GM23338 (cell line): ENCODE data around the gene PLCG2. TPM values are rescaled to one million over a fixed set of nuclear protein-coding genes. Genes with fewer than 3 reads are reported as not detected.

Experiments used
- ATAC-seq: fragments of 200-7000 bp; cut with Tn5 transposase; 3 replicates; pipeline ENCODE4 v1.9.1; 2020
- DNase-seq: peaks from one replicate; pipeline ENCODE4 v3.0.0-alpha.2; 2015; ENCODE audit warnings: low spot score
- H2AFZ ChIP-seq: fragments of 200-600 bp; sonication (generic); 2 replicates; pipeline ENCODE4 v1.8.0; 2016; ENCODE audit warnings: antibody characterized with exemption, mild to moderate bottlenecking, moderate library complexity
- H3F3A ChIP-seq: fragments of 200-600 bp; sonication (generic); replicated peaks from 2 replicates; pipeline ENCODE4 v1.8.0; 2017; ENCODE audit warnings: antibody characterized with exemption, mixed run types, low read depth
- H3K27ac ChIP-seq: fragments of 200-600 bp; sonication (generic); 2 replicates; pipeline ENCODE4 v1.6.1; 2016; ENCODE audit warnings: low read depth
- H3K27me3 ChIP-seq: fragments of 200-600 bp; sonication (generic); 2 replicates; pipeline ENCODE4 v1.8.0; 2016; ENCODE audit warnings: mild to moderate bottlenecking, mixed run types, moderate library complexity; ENCODE audit not compliant: insufficient read depth
- H3K36me3 ChIP-seq: fragments of 200-600 bp; sonication (generic); 2 replicates; pipeline ENCODE4 v1.8.0; 2016; ENCODE audit warnings: mild to moderate bottlenecking; ENCODE audit not compliant: insufficient read depth
- H3K4me1 ChIP-seq: fragments of 200-600 bp; sonication (generic); 2 replicates; pipeline ENCODE4 v1.8.0; 2016; ENCODE audit warnings: mild to moderate bottlenecking, moderate library complexity; ENCODE audit not compliant: insufficient read depth
- H3K4me2 ChIP-seq: fragments of 200-600 bp; sonication (generic); 2 replicates; pipeline ENCODE4 v1.7.1; 2017; ENCODE audit warnings: mixed run types
- H3K4me3 ChIP-seq: fragments of 200-600 bp; sonication (generic); 2 replicates; pipeline ENCODE4 v1.6.1; 2016; ENCODE audit warnings: mixed run types
- H3K79me2 ChIP-seq: fragments of 200-600 bp; sonication (generic); replicated peaks from 2 replicates; pipeline ENCODE4 v1.8.0; 2017; ENCODE audit warnings: mild to moderate bottlenecking; ENCODE audit not compliant: insufficient read depth
- H3K9me2 ChIP-seq: fragments of 200-600 bp; sonication (generic); 2 replicates; pipeline ENCODE4 v1.8.0; 2017; ENCODE audit not compliant: insufficient read depth
- H4K20me1 ChIP-seq: fragments of 200-600 bp; sonication (generic); replicated peaks from 2 replicates; pipeline ENCODE4 v1.8.0; 2017; ENCODE audit warnings: mild to moderate bottlenecking; ENCODE audit not compliant: insufficient read depth
- H3K27ac Mint-ChIP-seq: 2 replicates; pipeline ENCODE4 v1.8.0; 2020; ENCODE audit warnings: inconsistent platforms, mild to moderate bottlenecking, moderate library complexity, mixed read lengths
- H3K27me3 Mint-ChIP-seq: 3 replicates; pipeline ENCODE4 v1.8.0; 2022; ENCODE audit warnings: low read depth, mild to moderate bottlenecking, moderate library complexity, mixed read lengths, inconsistent platforms; ENCODE audit not compliant: insufficient read depth, poor library complexity
- H3K36me3 Mint-ChIP-seq: 3 replicates; pipeline ENCODE4 v1.8.0; 2021; ENCODE audit warnings: low read depth, mild to moderate bottlenecking, inconsistent platforms, moderate library complexity, mixed read lengths
- H3K4me1 Mint-ChIP-seq: 3 replicates; pipeline ENCODE4 v1.8.0; 2020; ENCODE audit warnings: mild to moderate bottlenecking, inconsistent platforms, mixed read lengths
- H3K4me3 Mint-ChIP-seq: 3 replicates; pipeline ENCODE4 v1.8.0; 2021; ENCODE audit warnings: moderate library complexity, mild to moderate bottlenecking, inconsistent platforms, mixed read lengths
- H3K9me3 Mint-ChIP-seq: 3 replicates; pipeline ENCODE4 v1.8.0; 2020; ENCODE audit warnings: moderate library complexity, mild to moderate bottlenecking, inconsistent platforms, mixed read lengths
- CREB1 ChIP-seq: fragments of 250-450 bp; sonication (Bioruptor Pico); IDR thresholded peaks from 2 replicates; pipeline ENCODE4 v1.5.0; 2020; ENCODE audit warnings: low read depth, mild to moderate bottlenecking, moderate library complexity
- EZH2 ChIP-seq: fragments of 200-600 bp; sonication (generic); IDR thresholded peaks from one replicate; pipeline ENCODE4 v1.8.0; 2017; ENCODE audit warnings: antibody characterized with exemption, mild to moderate bottlenecking, low read depth; ENCODE audit not compliant: unreplicated experiment
- EZH2phosphoT487 ChIP-seq: fragments of 200-600 bp; sonication (generic); IDR thresholded peaks from one replicate; pipeline ENCODE4 v1.8.1; 2018; ENCODE audit warnings: antibody characterized with exemption; ENCODE audit not compliant: unreplicated experiment
- JUNB ChIP-seq: IDR thresholded peaks from one replicate; pipeline ENCODE4 v1.6.1; 2016; ENCODE audit warnings: antibody characterized with exemption; ENCODE audit not compliant: unreplicated experiment
- NANOG ChIP-seq: IDR thresholded peaks from 2 replicates; pipeline ENCODE4 v1.6.1; 2016; ENCODE audit warnings: antibody characterized with exemption, borderline replicate concordance
- POLR2AphosphoS5 ChIP-seq: IDR thresholded peaks from 2 replicates; pipeline ENCODE4 v1.6.1; 2016; ENCODE audit warnings: antibody characterized with exemption, low read depth
- STAT1 ChIP-seq: IDR thresholded peaks from one replicate; pipeline ENCODE4 v1.6.1; 2016; ENCODE audit warnings: antibody characterized with exemption; ENCODE audit not compliant: unreplicated experiment
- ZNF114 ChIP-seq: fragments of 250-450 bp; sonication (Bioruptor Pico); IDR thresholded peaks from 2 replicates; pipeline ENCODE4 v1.5.0; 2020; ENCODE audit warnings: mild to moderate bottlenecking, moderate library complexity
- ZNF331 ChIP-seq: fragments of 250-450 bp; sonication (Bioruptor Pico); IDR thresholded peaks from 2 replicates; pipeline ENCODE4 v1.5.0; 2020; ENCODE audit warnings: low read depth, mild to moderate bottlenecking, moderate library complexity
- polyA plus RNA-seq: library from polyadenylated mRNA; unstranded; fragments of >200 nt; fragmentation: Nextera tagmentation; extraction: Ambion mirVana; gene quantifications from 2 replicates; pipeline ENCODE4 v1.2.1, GENCODE V29; 2016
- total RNA-seq: library from RNA; depleted of rRNA; stranded (reverse); fragments of >200 nt; shearing (Covaris generic); gene quantifications from 2 replicates; pipeline ENCODE4 v1.2.3, GENCODE V29; 2014
- TF ChIP-seq, protein P1 (sequence below): IDR thresholded peaks from 2 replicates; pipeline ENCODE4 v1.6.1; 2016; ENCODE audit warnings: antibody characterized with exemption
- TF ChIP-seq, protein P2 (sequence below): IDR thresholded peaks from one replicate; pipeline ENCODE4 v1.6.1; 2018; ENCODE audit warnings: antibody characterized with exemption; ENCODE audit not compliant: unreplicated experiment
- TF ChIP-seq, protein P3 (sequence below): fragments of 250-450 bp; sonication (Bioruptor Pico); IDR thresholded peaks from 2 replicates; pipeline ENCODE4 v1.5.0; 2020; ENCODE audit warnings: mild to moderate bottlenecking, moderate library complexity
- TF ChIP-seq, protein P4 (sequence below), 2 experiments: fragments of 200-600 bp in 1 of 2; sonication (generic) in 1 of 2; conservative IDR thresholded peaks; 2 replicates each; pipeline versions ENCODE4 v1.5.1 to v1.6.1; 2016 to 2017; ENCODE audit warnings: antibody characterized with exemption in 2 of 2, low read depth in 2 of 2, mild to moderate bottlenecking in 2 of 2, moderate library complexity in 1 of 2

The PLCG2 gene
- total and polyA plus RNA-seq, 2 experiments from 2014 or later: 2.4 to 5.9 TPM

DNA sequence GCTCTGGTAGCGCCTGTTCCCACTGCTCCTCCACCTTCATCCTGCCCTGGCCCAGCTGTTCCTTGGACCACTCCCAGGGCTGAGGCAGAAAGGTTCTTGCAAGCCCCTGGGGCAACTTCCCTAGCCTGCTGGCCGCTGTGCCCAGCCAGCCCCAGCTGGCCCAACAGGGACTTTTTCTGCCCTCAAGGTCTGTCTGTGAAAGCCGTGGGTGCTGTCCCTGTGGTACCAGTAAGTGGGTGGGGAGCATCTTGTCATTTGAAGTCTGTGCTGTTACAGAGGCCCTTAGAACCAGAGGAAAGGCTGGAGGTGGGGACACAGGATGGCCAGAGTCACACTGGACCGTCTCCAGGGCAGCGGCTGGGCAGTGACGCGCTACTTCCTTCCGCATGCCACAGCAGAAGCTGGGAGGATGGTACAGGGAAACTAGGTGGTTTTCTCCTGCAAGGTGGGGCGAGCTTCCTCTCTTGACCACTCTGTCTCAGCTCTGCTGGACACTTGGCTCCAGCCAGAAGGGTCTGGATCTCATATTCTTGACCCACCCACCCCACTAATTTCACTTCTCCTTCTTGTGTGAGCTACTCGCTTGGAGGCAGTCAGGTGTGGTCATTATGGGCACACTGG is 87.8 kb downstream of the PLCG2 start:
- no peak for TF ChIP-seq JUNB
- no peak for TF ChIP-seq NANOG
- no peak for TF ChIP-seq STAT1
- TF ChIP-seq ZNF114 (CRISPR knock-in tag): no peak
- no peak for TF ChIP-seq POLR2AphosphoS5
- TF ChIP-seq EZH2: no peak
- no peak for TF ChIP-seq ZNF331 (CRISPR knock-in tag)
- TF ChIP-seq, protein P1, sequence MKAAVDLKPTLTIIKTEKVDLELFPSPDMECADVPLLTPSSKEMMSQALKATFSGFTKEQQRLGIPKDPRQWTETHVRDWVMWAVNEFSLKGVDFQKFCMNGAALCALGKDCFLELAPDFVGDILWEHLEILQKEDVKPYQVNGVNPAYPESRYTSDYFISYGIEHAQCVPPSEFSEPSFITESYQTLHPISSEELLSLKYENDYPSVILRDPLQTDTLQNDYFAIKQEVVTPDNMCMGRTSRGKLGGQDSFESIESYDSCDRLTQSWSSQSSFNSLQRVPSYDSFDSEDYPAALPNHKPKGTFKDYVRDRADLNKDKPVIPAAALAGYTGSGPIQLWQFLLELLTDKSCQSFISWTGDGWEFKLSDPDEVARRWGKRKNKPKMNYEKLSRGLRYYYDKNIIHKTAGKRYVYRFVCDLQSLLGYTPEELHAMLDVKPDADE: no peak
- TF ChIP-seq, protein P2, sequence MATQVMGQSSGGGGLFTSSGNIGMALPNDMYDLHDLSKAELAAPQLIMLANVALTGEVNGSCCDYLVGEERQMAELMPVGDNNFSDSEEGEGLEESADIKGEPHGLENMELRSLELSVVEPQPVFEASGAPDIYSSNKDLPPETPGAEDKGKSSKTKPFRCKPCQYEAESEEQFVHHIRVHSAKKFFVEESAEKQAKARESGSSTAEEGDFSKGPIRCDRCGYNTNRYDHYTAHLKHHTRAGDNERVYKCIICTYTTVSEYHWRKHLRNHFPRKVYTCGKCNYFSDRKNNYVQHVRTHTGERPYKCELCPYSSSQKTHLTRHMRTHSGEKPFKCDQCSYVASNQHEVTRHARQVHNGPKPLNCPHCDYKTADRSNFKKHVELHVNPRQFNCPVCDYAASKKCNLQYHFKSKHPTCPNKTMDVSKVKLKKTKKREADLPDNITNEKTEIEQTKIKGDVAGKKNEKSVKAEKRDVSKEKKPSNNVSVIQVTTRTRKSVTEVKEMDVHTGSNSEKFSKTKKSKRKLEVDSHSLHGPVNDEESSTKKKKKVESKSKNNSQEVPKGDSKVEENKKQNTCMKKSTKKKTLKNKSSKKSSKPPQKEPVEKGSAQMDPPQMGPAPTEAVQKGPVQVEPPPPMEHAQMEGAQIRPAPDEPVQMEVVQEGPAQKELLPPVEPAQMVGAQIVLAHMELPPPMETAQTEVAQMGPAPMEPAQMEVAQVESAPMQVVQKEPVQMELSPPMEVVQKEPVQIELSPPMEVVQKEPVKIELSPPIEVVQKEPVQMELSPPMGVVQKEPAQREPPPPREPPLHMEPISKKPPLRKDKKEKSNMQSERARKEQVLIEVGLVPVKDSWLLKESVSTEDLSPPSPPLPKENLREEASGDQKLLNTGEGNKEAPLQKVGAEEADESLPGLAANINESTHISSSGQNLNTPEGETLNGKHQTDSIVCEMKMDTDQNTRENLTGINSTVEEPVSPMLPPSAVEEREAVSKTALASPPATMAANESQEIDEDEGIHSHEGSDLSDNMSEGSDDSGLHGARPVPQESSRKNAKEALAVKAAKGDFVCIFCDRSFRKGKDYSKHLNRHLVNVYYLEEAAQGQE: no peak
- TF ChIP-seq, protein P3, sequence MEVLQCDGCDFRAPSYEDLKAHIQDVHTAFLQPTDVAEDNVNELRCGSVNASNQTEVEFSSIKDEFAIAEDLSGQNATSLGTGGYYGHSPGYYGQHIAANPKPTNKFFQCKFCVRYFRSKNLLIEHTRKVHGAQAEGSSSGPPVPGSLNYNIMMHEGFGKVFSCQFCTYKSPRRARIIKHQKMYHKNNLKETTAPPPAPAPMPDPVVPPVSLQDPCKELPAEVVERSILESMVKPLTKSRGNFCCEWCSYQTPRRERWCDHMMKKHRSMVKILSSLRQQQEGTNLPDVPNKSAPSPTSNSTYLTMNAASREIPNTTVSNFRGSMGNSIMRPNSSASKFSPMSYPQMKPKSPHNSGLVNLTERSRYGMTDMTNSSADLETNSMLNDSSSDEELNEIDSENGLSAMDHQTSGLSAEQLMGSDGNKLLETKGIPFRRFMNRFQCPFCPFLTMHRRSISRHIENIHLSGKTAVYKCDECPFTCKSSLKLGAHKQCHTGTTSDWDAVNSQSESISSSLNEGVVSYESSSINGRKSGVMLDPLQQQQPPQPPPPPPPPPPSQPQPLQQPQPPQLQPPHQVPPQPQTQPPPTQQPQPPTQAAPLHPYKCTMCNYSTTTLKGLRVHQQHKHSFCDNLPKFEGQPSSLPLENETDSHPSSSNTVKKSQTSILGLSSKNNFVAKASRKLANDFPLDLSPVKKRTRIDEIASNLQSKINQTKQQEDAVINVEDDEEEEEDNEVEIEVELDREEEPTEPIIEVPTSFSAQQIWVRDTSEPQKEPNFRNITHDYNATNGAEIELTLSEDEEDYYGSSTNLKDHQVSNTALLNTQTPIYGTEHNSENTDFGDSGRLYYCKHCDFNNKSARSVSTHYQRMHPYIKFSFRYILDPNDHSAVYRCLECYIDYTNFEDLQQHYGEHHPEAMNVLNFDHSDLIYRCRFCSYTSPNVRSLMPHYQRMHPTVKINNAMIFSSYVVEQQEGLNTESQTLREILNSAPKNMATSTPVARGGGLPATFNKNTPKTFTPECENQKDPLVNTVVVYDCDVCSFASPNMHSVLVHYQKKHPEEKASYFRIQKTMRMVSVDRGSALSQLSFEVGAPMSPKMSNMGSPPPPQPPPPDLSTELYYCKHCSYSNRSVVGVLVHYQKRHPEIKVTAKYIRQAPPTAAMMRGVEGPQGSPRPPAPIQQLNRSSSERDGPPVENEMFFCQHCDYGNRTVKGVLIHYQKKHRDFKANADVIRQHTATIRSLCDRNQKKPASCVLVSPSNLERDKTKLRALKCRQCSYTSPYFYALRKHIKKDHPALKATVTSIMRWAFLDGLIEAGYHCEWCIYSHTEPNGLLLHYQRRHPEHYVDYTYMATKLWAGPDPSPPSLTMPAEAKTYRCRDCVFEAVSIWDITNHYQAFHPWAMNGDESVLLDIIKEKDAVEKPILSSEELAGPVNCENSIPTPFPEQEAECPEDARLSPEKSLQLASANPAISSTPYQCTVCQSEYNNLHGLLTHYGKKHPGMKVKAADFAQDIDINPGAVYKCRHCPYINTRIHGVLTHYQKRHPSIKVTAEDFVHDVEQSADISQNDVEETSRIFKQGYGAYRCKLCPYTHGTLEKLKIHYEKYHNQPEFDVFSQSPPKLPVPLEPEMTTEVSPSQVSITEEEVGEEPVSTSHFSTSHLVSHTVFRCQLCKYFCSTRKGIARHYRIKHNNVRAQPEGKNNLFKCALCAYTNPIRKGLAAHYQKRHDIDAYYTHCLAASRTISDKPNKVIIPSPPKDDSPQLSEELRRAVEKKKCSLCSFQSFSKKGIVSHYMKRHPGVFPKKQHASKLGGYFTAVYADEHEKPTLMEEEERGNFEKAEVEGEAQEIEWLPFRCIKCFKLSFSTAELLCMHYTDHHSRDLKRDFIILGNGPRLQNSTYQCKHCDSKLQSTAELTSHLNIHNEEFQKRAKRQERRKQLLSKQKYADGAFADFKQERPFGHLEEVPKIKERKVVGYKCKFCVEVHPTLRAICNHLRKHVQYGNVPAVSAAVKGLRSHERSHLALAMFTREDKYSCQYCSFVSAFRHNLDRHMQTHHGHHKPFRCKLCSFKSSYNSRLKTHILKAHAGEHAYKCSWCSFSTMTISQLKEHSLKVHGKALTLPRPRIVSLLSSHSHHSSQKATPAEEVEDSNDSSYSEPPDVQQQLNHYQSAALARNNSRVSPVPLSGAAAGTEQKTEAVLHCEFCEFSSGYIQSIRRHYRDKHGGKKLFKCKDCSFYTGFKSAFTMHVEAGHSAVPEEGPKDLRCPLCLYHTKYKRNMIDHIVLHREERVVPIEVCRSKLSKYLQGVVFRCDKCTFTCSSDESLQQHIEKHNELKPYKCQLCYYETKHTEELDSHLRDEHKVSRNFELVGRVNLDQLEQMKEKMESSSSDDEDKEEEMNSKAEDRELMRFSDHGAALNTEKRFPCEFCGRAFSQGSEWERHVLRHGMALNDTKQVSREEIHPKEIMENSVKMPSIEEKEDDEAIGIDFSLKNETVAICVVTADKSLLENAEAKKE: no peak
- TF ChIP-seq, protein P4, sequence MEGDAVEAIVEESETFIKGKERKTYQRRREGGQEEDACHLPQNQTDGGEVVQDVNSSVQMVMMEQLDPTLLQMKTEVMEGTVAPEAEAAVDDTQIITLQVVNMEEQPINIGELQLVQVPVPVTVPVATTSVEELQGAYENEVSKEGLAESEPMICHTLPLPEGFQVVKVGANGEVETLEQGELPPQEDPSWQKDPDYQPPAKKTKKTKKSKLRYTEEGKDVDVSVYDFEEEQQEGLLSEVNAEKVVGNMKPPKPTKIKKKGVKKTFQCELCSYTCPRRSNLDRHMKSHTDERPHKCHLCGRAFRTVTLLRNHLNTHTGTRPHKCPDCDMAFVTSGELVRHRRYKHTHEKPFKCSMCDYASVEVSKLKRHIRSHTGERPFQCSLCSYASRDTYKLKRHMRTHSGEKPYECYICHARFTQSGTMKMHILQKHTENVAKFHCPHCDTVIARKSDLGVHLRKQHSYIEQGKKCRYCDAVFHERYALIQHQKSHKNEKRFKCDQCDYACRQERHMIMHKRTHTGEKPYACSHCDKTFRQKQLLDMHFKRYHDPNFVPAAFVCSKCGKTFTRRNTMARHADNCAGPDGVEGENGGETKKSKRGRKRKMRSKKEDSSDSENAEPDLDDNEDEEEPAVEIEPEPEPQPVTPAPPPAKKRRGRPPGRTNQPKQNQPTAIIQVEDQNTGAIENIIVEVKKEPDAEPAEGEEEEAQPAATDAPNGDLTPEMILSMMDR (conservative IDR thresholded peaks at IDR 0.05; ENCODE audit: low read depth in 2 of 2): no peak
- TF ChIP-seq EZH2phosphoT487: no peak
- TF ChIP-seq CREB1 (CRISPR knock-in tag): no peak
- no peak overlapping the region for H3K4me3 ChIP-seq
- H3K27me3 ChIP-seq: no peaks in the 10 kb centered on the region
- no peak overlapping the region for H3K27ac Mint-ChIP-seq
- no peaks in the 10 kb centered on the region for H4K20me1 ChIP-seq
- peaks cover 19% of the 10 kb centered on the region for H3K4me1 Mint-ChIP-seq
- no peaks in the 10 kb centered on the region for H3K36me3 ChIP-seq
- no peak overlapping the region for H3K4me2 ChIP-seq
- H3K79me2 ChIP-seq: no peaks in the 10 kb centered on the region
- no peak overlapping the region for H2AFZ ChIP-seq
- H3K27me3 Mint-ChIP-seq: peaks cover 14% of the 10 kb centered on the region
- no peak for DNase-seq
- ATAC-seq: no peak
- H3F3A ChIP-seq: no peaks in the 10 kb centered on the region
- no peaks in the 10 kb centered on the region for H3K9me3 Mint-ChIP-seq
- H3K4me3 Mint-ChIP-seq: no peak overlapping the region
- peaks cover 15% of the 10 kb centered on the region for H3K4me1 ChIP-seq
- H3K9me2 ChIP-seq: 0 out of 2 replicates have a peak, but pooled peaks cover 3% of the 10 kb centered on the region
- H3K27ac ChIP-seq: no peak overlapping the region
- H3K36me3 Mint-ChIP-seq: no peaks in the 10 kb centered on the region
